Activated CD8-positive, alpha-beta T cell treated with anti-CD3 and anti-CD28 coated beads for 36 hours (primary cell): Measurements from ENCODE around the gene RETREG1. TPM values are rescaled to one million over a fixed set of nuclear protein-coding genes. Genes with fewer than 3 reads are reported as not detected.

ENCODE experiments used
- ATAC-seq: fragments of 200-7000 bp; cut with Tn5 transposase; one replicate; pipeline ENCODE4 v1.10.0; 2021; ENCODE audit warnings: mild to moderate bottlenecking, moderate library complexity
- CTCF ChIA-PET: fragments of 350-600 bp; sonication (Branson Sonifier 250); formaldehyde crosslinking; loops from one replicate; lab custom pipeline; 2021; ENCODE audit warnings: antibody characterized with exemption; lab: Charles Lee
- POLR2A ChIA-PET: fragments of 350-600 bp; sonication (Branson Sonifier 250); formaldehyde crosslinking; loops from one replicate; lab custom pipeline; 2021; ENCODE audit warnings: antibody characterized with exemption; lab: Charles Lee
- DNase-seq: peaks from one replicate; pipeline ENCODE4 v3.0.0-alpha.2; 2020
- H3K27ac Mint-ChIP-seq: one replicate; pipeline ENCODE4 v1.8.0; 2021; ENCODE audit warnings: mild to moderate bottlenecking, mixed read lengths
- H3K27me3 Mint-ChIP-seq: one replicate; pipeline ENCODE4 v1.8.0; 2021; ENCODE audit warnings: mixed read lengths
- H3K36me3 Mint-ChIP-seq: one replicate; pipeline ENCODE4 v1.8.0; 2021; ENCODE audit warnings: low read depth, mixed read lengths
- H3K4me1 Mint-ChIP-seq: one replicate; pipeline ENCODE4 v1.8.0; 2021; ENCODE audit warnings: low read depth, mixed read lengths
- H3K4me3 Mint-ChIP-seq: one replicate; pipeline ENCODE4 v1.8.0; 2021; ENCODE audit warnings: mild to moderate bottlenecking, moderate library complexity, mixed read lengths
- H3K9me3 Mint-ChIP-seq: one replicate; pipeline ENCODE4 v1.8.0; 2021; ENCODE audit warnings: mixed read lengths
- intact Hi-C: fragments of 100-400 bp; cut with micrococcal nuclease; formaldehyde crosslinking; loops from one replicate; pipeline ENCODE4 v1.10.0; 2022
- total RNA-seq, 2 experiments: library from RNA; stranded (reverse); gene quantifications; one replicate each; pipeline ENCODE4 v1.2.3, GENCODE V29; 2021
- TF ChIP-seq, protein P1 (sequence below): fragments of 200-600 bp; IDR thresholded peaks from one replicate; pipeline ENCODE4 v1.8.0; 2022; ENCODE audit warnings: antibody characterized with exemption, mild to moderate bottlenecking

The RETREG1 gene
- total RNA-seq, 2 experiments from 2014 or later, result 31.7 to 31.9 TPM

DNA sequence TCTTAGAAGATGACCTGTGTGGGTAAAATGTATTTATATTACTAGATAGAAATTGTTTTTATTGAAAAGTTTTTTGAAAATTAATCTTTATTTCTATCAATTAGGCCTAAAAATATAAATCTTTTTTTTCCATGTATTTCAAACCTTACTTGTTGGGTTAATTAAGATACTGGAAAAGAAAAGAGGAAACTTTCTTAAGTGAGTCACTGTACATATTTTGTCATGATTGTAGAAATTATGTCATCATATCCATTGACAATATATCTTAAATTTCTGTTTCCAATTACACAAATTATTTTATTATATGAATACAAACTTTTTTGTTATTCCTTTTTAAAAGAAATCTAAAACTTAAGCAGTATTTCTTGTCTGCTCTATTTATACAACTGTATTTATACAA lies 53.1 kb downstream of the RETREG1 start:
- ChIA-PET POLR2A (interaction anchor here (2.1 kb wide), 1 partner anchor 11 kb away, joined by 5 read pairs; no protein-coding TSS in a partner anchor), CTCF (interaction anchor here (0.8 to 5.8 kb wide), 2 partner anchors 13 to 74 kb away, joined by 3 to 42 read pairs; no protein-coding TSS in a partner anchor)
- Mint-ChIP-seq H3K4me1 (peaks cover 31% of the 10 kb centered on the region), H3K27me3 (no peaks in the 10 kb centered on the region), H3K27ac (no peak overlapping the region), H3K4me3 (no peak overlapping the region), H3K9me3 (no peaks in the 10 kb centered on the region), H3K36me3 (peaks cover 20% of the 10 kb centered on the region)
- DNase-seq (no peak), ATAC-seq (no peak)
- TF ChIP-seq, protein P1, sequence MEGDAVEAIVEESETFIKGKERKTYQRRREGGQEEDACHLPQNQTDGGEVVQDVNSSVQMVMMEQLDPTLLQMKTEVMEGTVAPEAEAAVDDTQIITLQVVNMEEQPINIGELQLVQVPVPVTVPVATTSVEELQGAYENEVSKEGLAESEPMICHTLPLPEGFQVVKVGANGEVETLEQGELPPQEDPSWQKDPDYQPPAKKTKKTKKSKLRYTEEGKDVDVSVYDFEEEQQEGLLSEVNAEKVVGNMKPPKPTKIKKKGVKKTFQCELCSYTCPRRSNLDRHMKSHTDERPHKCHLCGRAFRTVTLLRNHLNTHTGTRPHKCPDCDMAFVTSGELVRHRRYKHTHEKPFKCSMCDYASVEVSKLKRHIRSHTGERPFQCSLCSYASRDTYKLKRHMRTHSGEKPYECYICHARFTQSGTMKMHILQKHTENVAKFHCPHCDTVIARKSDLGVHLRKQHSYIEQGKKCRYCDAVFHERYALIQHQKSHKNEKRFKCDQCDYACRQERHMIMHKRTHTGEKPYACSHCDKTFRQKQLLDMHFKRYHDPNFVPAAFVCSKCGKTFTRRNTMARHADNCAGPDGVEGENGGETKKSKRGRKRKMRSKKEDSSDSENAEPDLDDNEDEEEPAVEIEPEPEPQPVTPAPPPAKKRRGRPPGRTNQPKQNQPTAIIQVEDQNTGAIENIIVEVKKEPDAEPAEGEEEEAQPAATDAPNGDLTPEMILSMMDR, result no peak
- intact Hi-C loops, result no loop called here

DNA sequence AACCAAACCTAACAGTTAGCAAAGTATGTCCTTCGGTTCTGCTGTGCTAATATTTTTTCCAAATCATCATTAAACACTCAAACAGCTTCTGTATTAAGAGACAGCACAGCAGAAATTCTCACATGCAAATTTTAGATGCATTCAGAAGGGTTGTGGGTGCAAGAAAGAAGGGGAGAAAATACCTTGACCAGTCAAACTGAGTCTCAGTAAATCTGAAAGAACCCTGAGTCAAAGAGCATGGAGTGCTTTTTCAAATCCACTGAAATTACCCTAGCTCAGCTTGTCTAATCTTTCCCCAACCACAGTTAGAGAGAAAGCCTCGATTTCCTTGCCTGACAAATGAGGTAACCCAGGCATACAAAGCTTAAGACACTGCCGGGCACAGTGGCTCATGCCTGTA lies 55.1 kb downstream of the RETREG1 start:
- ChIA-PET CTCF (interaction anchor here (1.1 to 5.8 kb wide), 3 partner anchors 10 to 72 kb away, joined by 3 to 42 read pairs (median 4); no protein-coding TSS in a partner anchor), POLR2A (interaction anchor here (0.7 to 2.1 kb wide), 2 partner anchors 9 to 43 kb away, joined by 3 to 5 read pairs; no protein-coding TSS in a partner anchor)
- Mint-ChIP-seq H3K27ac (no peak overlapping the region), H3K9me3 (no peaks in the 10 kb centered on the region), H3K4me3 (no peak overlapping the region), H3K36me3 (peaks cover 11% of the 10 kb centered on the region), H3K27me3 (no peaks in the 10 kb centered on the region), H3K4me1 (peaks cover 24% of the 10 kb centered on the region)
- ATAC-seq (no peak), DNase-seq (no peak)
- TF ChIP-seq, protein P1, result no peak
- intact Hi-C loops, result no loop called here

DNA sequence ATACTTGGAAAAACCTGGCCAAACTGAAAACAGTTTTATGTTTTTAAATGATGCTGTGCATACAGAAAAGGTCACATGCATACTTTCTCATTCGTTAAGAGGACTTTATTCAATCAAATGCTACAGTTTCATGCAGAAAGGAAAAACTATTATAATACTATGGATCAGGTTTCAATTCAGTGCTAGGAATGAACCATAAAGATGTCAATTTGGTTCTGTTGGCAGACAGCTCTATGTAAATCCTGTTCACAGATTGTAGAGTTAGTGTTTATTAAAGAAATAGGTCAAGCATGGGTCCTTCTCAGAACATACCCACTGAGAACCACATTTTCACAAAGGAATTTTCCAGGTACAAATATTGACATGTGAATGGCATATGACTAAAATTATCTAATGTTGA lies 57.1 kb downstream of the RETREG1 start:
- H3K4me3 Mint-ChIP-seq, result no peak overlapping the region
- intact Hi-C loops, result no loop called here
- no peaks in the 10 kb centered on the region for H3K9me3 Mint-ChIP-seq
- H3K4me1 Mint-ChIP-seq, result peaks cover 27% of the 10 kb centered on the region
- TF ChIP-seq, protein P1, result no peak
- no peaks in the 10 kb centered on the region for H3K27me3 Mint-ChIP-seq
- ATAC-seq, result no peak
- H3K27ac Mint-ChIP-seq, result no peak overlapping the region
- peaks cover 11% of the 10 kb centered on the region for H3K36me3 Mint-ChIP-seq
- POLR2A ChIA-PET, result no interaction called here
- no peak for DNase-seq
- CTCF ChIA-PET, result interaction anchor here (1.2 to 5.8 kb wide), 2 partner anchors 9 to 327 kb away, joined by 3 to 42 read pairs; no protein-coding TSS in a partner anchor

DNA sequence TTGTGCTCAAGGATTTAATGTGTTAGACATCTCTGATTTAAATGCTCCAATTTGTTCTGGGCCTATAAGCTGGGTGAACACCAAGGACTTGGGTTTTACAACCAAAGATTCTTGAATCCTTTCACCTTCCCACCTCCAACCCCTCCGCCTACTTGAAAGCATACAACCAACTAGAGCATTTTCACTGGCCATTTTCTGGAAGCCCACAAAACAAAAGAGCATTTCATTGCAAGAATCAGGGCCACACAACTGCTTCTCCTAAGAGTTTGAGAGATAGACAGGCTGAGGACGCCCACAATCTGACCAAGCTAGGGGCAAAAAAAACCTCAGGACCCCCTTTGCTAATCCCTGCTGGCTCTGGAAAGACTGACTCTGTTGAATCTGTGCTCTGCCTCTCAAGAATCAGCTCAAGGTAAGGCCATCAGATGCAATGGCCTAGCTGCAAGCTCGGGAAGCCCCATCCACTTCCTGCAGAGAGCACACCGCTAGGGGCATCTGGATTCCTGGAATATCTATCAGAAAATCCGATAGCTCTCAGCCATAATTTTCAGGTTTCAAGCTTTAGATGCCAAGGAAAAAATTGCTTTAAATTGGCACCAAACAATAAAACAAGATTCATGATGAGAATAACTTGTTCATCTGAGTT lies 57.7 kb downstream of the RETREG1 start:
- Mint-ChIP-seq H3K27ac (no peak overlapping the region), H3K9me3 (no peaks in the 10 kb centered on the region), H3K4me3 (no peak overlapping the region), H3K27me3 (no peaks in the 10 kb centered on the region), H3K36me3 (peaks cover 11% of the 10 kb centered on the region), H3K4me1 (peaks cover 29% of the 10 kb centered on the region)
- ChIA-PET POLR2A (no interaction called here), CTCF (interaction anchor here (1.2 to 5.8 kb wide), 2 partner anchors 8 to 328 kb away, joined by 3 to 42 read pairs; no protein-coding TSS in a partner anchor)
- intact Hi-C loops, result no loop called here
- DNase-seq (no peak), ATAC-seq (no peak)
- TF ChIP-seq, protein P1, result no peak

DNA sequence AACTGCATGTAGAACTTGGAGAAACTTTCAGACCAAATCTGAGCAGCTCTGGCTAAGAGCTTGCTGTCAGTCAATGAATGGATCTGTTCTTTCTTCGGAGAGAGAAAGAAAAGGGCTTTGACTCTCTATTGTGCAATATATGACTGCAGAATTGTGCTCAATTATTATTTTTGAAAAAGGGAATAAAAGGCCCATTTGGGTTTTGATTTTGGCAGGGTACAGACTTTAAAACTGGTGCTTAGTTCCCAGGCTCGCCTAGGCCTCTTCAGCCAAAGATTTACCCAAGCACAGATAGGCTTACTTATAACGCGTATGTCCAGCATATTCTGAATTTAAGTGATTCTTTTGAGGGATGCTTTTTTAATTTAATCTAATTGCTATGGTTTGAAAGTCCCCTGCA lies 59.3 kb downstream of the RETREG1 start:
- TF ChIP-seq, protein P1, result no peak
- Mint-ChIP-seq H3K36me3 (peaks cover 11% of the 10 kb centered on the region), H3K27me3 (no peaks in the 10 kb centered on the region), H3K9me3 (no peaks in the 10 kb centered on the region), H3K4me3 (no peak overlapping the region), H3K27ac (no peak overlapping the region), H3K4me1 (peaks cover 35% of the 10 kb centered on the region)
- DNase-seq (no peak), ATAC-seq (no peak)
- ChIA-PET CTCF (no interaction called here), POLR2A (no interaction called here)
- intact Hi-C loops, result no loop called here
